ENCODE results near the gene STX8.

STX8 gene

DNA sequence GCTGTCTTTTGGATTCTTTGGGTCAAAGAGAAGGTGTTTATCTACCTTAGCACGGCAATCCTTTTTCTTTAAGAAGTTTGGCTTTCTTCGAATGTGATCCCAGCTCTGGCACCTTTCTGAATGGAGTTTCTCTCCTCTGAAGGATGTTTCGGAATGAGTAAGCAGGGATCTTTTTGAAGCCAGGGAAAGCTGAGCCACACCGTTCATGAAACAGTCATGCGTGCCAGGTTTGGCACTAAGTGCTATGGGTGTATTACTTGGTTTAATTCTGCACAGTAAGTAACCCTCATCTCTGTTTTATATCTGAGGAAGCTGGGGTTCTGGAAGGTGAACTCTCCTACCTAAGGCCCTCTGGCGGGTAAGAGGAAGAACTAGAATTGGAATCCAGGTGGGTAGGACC is 319.8 kb downstream of the STX8 start:
- ChIA-PET CTCF (interaction anchor here (0.5 to 1.4 kb wide), 2 partner anchors 37 to 144 kb away, joined by 3 read pairs; no protein-coding TSS in a partner anchor), POLR2A (no interaction called here)
- H3K36me3 ChIP-seq (ENCODE audit: control insufficient read depth in 2 of 2, insufficient read depth in 1 of 2, low read length in 2 of 2) = no peaks in the 10 kb centered on the region
- H3K4me3 ChIP-seq (ENCODE audit: low read depth, low read length) = no peak overlapping the region
- no peaks in the 10 kb centered on the region for H3K9me3 ChIP-seq (ENCODE audit: control insufficient read depth, insufficient read depth, low read depth, low read length)
- H3K4me1 ChIP-seq (ENCODE audit: control insufficient read depth, insufficient read depth, low read length) = peaks cover 8% of the 10 kb centered on the region; the same call in 1 of the 2 replicates
- TF ChIP-seq KLF8 (tag by site-specific recombination; IDR thresholded peaks at IDR 0.05) (no peak), IKZF3 (tag by site-specific recombination; IDR thresholded peaks at IDR 0.05) (no peak), ZNF132 (tag by site-specific recombination; IDR thresholded peaks at IDR 0.05; ENCODE audit: borderline replicate concordance) (no peak), ZNF629 (tag by site-specific recombination; IDR thresholded peaks at IDR 0.05) (no peak), ZNF341 (tag by site-specific recombination; IDR thresholded peaks at IDR 0.05; ENCODE audit: low read depth) (no peak), ZNF530 (tag by site-specific recombination; IDR thresholded peaks at IDR 0.05; ENCODE audit: low read depth) (no peak), ZNF610 (tag by site-specific recombination; IDR thresholded peaks at IDR 0.05; ENCODE audit: borderline replicate concordance) (no peak), ZNF292 (tag by site-specific recombination; IDR thresholded peaks at IDR 0.05; ENCODE audit: borderline replicate concordance, low read depth) (no peak), ZFP69B (tag by site-specific recombination; IDR thresholded peaks at IDR 0.05) (no peak), ZNF423 (tag by site-specific recombination; IDR thresholded peaks at IDR 0.05) (no peak), ZNF585B (tag by site-specific recombination; IDR thresholded peaks at IDR 0.05) (no peak)
- TF ChIP-seq, protein P1, sequence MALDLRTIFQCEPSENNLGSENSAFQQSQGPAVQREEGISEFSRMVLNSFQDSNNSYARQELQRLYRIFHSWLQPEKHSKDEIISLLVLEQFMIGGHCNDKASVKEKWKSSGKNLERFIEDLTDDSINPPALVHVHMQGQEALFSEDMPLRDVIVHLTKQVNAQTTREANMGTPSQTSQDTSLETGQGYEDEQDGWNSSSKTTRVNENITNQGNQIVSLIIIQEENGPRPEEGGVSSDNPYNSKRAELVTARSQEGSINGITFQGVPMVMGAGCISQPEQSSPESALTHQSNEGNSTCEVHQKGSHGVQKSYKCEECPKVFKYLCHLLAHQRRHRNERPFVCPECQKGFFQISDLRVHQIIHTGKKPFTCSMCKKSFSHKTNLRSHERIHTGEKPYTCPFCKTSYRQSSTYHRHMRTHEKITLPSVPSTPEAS (tag by site-specific recombination; IDR thresholded peaks at IDR 0.05) = no peak
- TF ChIP-seq, protein P2, sequence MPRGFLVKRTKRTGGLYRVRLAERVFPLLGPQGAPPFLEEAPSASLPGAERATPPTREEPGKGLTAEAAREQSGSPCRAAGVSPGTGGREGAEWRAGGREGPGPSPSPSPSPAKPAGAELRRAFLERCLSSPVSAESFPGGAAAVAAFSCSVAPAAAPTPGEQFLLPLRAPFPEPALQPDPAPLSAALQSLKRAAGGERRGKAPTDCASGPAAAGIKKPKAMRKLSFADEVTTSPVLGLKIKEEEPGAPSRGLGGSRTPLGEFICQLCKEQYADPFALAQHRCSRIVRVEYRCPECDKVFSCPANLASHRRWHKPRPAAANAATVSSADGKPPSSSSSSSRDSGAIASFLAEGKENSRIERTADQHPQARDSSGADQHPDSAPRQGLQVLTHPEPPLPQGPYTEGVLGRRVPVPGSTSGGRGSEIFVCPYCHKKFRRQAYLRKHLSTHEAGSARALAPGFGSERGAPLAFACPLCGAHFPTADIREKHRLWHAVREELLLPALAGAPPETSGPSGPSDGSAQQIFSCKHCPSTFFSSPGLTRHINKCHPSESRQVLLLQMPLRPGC (tag by site-specific recombination; IDR thresholded peaks at IDR 0.05) = no peak
- TF ChIP-seq, protein P3, sequence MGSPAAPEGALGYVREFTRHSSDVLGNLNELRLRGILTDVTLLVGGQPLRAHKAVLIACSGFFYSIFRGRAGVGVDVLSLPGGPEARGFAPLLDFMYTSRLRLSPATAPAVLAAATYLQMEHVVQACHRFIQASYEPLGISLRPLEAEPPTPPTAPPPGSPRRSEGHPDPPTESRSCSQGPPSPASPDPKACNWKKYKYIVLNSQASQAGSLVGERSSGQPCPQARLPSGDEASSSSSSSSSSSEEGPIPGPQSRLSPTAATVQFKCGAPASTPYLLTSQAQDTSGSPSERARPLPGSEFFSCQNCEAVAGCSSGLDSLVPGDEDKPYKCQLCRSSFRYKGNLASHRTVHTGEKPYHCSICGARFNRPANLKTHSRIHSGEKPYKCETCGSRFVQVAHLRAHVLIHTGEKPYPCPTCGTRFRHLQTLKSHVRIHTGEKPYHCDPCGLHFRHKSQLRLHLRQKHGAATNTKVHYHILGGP (tag by site-specific recombination; IDR thresholded peaks at IDR 0.05) = no peak
- TF ChIP-seq, protein P4, sequence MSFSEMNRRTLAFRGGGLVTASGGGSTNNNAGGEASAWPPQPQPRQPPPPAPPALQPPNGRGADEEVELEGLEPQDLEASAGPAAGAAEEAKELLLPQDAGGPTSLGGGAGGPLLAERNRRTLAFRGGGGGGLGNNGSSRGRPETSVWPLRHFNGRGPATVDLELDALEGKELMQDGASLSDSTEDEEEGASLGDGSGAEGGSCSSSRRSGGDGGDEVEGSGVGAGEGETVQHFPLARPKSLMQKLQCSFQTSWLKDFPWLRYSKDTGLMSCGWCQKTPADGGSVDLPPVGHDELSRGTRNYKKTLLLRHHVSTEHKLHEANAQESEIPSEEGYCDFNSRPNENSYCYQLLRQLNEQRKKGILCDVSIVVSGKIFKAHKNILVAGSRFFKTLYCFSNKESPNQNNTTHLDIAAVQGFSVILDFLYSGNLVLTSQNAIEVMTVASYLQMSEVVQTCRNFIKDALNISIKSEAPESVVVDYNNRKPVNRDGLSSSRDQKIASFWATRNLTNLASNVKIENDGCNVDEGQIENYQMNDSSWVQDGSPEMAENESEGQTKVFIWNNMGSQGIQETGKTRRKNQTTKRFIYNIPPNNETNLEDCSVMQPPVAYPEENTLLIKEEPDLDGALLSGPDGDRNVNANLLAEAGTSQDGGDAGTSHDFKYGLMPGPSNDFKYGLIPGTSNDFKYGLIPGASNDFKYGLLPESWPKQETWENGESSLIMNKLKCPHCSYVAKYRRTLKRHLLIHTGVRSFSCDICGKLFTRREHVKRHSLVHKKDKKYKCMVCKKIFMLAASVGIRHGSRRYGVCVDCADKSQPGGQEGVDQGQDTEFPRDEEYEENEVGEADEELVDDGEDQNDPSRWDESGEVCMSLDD (tag by site-specific recombination; IDR thresholded peaks at IDR 0.05) = no peak
- TF ChIP-seq, protein P5, sequence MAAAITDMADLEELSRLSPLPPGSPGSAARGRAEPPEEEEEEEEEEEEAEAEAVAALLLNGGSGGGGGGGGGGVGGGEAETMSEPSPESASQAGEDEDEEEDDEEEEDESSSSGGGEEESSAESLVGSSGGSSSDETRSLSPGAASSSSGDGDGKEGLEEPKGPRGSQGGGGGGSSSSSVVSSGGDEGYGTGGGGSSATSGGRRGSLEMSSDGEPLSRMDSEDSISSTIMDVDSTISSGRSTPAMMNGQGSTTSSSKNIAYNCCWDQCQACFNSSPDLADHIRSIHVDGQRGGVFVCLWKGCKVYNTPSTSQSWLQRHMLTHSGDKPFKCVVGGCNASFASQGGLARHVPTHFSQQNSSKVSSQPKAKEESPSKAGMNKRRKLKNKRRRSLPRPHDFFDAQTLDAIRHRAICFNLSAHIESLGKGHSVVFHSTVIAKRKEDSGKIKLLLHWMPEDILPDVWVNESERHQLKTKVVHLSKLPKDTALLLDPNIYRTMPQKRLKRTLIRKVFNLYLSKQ (tag by site-specific recombination; IDR thresholded peaks at IDR 0.05; ENCODE audit: borderline replicate concordance) = no peak
- TF ChIP-seq, protein P6, sequence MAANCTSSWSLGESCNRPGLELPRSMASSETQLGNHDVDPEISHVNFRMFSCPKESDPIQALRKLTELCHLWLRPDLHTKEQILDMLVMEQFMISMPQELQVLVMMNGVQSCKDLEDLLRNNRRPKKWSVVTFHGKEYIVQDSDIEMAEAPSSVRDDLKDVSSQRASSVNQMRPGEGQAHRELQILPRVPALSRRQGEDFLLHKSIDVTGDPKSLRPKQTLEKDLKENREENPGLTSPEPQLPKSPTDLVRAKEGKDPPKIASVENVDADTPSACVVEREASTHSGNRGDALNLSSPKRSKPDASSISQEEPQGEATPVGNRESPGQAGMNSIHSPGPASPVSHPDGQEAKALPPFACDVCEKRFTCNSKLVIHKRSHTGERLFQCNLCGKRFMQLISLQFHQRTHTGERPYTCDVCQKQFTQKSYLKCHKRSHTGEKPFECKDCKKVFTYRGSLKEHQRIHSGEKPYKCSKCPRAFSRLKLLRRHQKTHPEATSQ (tag by site-specific recombination; IDR thresholded peaks at IDR 0.05) = no peak
- no peak overlapping the region for H3K27ac ChIP-seq (ENCODE audit: extremely low read depth, low read depth, low read length)

All from HEK293 (cell line).